Prostate gland (tissue), 2 donors: ENCODE measurements around the gene GNPTAB.
A peak's percentile ranks its signal among the peaks of the same experiment; 100 is the strongest.

Experiments used
- POLR2A ChIP-seq: fragments of 450-650 bp; IDR thresholded peaks from one replicate; pipeline ENCODE4 v1.6.1; 2016; ENCODE audit warnings: antibody characterized with exemption, mild to moderate bottlenecking
- POLR2AphosphoS5 ChIP-seq: sonication (generic); formaldehyde crosslinking; IDR thresholded peaks from one replicate; pipeline ENCODE4 v1.6.1; 2017; ENCODE audit warnings: antibody characterized with exemption
- TF ChIP-seq, protein P1 (sequence below), 4 experiments: fragments of 200-600 bp in 2 of 4; fragments of 450-650 bp in 2 of 4; sonication (generic) in 2 of 4; IDR thresholded peaks; 1 replicate in 3 of 4; 2 replicates in 1 of 4; pipeline ENCODE4 v1.5.1; 2016 to 2019; ENCODE audit warnings: antibody characterized with exemption in 4 of 4, mild to moderate bottlenecking in 2 of 4, moderate library complexity in 2 of 4

- TF ChIP-seq, protein P1, sequence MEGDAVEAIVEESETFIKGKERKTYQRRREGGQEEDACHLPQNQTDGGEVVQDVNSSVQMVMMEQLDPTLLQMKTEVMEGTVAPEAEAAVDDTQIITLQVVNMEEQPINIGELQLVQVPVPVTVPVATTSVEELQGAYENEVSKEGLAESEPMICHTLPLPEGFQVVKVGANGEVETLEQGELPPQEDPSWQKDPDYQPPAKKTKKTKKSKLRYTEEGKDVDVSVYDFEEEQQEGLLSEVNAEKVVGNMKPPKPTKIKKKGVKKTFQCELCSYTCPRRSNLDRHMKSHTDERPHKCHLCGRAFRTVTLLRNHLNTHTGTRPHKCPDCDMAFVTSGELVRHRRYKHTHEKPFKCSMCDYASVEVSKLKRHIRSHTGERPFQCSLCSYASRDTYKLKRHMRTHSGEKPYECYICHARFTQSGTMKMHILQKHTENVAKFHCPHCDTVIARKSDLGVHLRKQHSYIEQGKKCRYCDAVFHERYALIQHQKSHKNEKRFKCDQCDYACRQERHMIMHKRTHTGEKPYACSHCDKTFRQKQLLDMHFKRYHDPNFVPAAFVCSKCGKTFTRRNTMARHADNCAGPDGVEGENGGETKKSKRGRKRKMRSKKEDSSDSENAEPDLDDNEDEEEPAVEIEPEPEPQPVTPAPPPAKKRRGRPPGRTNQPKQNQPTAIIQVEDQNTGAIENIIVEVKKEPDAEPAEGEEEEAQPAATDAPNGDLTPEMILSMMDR (IDR thresholded peaks at IDR 0.05): peak; percentile 72 to 95 (median 84)
- TF ChIP-seq POLR2A: no peak
- TF ChIP-seq POLR2AphosphoS5: peak; percentile 60
Observed at GRCh38 chr12:101830367-101831325, at the start of gene GNPTAB.
